Tibial nerve (tissue), 3 donors: ENCODE measurements around the gene CD82.
"Not testable (repeated sequence)": the region's sequence is repeated elsewhere in the genome, so short reads cannot be mapped to it uniquely, and the experiment has no call there.

Experiments used
- POLR2A ChIP-seq, 2 donors: fragments of 450-650 bp; IDR thresholded peaks; one replicate each; pipeline ENCODE4 v1.6.1; 2017; ENCODE audit warnings: antibody characterized with exemption in 2 of 2, mild to moderate bottlenecking in 2 of 2, moderate library complexity in 2 of 2
- TF ChIP-seq, protein P1 (sequence below), 5 experiments: fragments of 200-600 bp in 3 of 5; fragments of 450-650 bp in 2 of 5; sonication (generic) in 3 of 5; IDR thresholded peaks; one replicate each; pipeline ENCODE4 v1.5.1; 2016 to 2019; ENCODE audit warnings: antibody characterized with exemption in 5 of 5, mild to moderate bottlenecking in 3 of 5, moderate library complexity in 2 of 5

GRCh38 chr11:44546984-44547383 is 18.5 kb upstream of the CD82 start:
- TF ChIP-seq, protein P1, sequence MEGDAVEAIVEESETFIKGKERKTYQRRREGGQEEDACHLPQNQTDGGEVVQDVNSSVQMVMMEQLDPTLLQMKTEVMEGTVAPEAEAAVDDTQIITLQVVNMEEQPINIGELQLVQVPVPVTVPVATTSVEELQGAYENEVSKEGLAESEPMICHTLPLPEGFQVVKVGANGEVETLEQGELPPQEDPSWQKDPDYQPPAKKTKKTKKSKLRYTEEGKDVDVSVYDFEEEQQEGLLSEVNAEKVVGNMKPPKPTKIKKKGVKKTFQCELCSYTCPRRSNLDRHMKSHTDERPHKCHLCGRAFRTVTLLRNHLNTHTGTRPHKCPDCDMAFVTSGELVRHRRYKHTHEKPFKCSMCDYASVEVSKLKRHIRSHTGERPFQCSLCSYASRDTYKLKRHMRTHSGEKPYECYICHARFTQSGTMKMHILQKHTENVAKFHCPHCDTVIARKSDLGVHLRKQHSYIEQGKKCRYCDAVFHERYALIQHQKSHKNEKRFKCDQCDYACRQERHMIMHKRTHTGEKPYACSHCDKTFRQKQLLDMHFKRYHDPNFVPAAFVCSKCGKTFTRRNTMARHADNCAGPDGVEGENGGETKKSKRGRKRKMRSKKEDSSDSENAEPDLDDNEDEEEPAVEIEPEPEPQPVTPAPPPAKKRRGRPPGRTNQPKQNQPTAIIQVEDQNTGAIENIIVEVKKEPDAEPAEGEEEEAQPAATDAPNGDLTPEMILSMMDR (IDR thresholded peaks at IDR 0.05): not testable (repeated sequence)
- not testable (repeated sequence) for TF ChIP-seq POLR2A (IDR thresholded peaks at IDR 0.05)
